Inflammatory macrophage treated with lipopolysaccharide for 1 hour (primary cell): ENCODE data around the gene TRIM68.

Experiments used
- DNase-seq, 2 donors: peaks; one replicate each; pipeline ENCODE4 v3.0.0-alpha.2; 2020 to 2022

The TRIM68 gene, protein sequence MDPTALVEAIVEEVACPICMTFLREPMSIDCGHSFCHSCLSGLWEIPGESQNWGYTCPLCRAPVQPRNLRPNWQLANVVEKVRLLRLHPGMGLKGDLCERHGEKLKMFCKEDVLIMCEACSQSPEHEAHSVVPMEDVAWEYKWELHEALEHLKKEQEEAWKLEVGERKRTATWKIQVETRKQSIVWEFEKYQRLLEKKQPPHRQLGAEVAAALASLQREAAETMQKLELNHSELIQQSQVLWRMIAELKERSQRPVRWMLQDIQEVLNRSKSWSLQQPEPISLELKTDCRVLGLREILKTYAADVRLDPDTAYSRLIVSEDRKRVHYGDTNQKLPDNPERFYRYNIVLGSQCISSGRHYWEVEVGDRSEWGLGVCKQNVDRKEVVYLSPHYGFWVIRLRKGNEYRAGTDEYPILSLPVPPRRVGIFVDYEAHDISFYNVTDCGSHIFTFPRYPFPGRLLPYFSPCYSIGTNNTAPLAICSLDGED

DNA sequence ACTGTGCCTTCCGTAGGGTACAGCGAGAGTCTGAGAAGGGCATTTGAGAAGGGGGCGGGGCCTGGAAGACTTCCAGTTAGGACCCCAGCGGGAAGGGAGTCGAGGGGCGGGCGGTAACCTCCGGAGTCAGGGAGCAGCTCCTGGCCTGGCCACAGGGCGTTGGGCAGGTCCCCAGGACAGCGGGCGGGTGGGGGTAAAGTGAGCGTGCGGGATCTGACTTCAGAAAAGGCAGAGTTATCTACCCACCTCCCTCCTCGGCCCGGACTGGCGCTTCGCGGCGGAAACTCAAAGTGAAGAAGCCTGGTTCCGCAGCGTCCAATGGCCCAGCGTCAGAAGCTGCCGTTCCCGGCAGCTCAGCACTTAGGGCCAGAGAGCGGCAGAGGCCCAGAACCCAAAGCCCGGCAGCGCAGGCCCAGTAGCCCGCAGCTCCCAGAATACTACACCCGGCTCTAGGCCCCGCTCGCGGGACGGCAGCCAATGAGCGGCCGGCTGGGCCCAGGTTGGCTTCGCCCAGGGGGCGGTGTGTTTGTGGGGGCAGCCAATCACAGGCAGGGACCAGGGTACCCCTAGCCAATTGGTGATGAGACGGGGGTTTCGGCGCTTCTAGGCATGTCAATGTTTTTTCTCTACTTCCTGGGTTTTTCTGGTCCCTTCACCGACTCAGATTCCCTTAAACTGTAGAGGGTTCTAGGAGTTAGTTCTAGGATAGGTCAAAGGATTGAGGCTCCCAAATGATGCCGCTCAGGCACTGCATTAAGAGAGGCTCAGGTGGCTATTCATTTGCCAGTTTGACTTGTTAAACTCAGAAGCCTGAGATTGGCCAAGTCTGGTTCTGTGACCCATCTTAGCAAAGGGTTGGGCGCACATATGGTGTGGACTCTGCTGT is at the start of gene TRIM68:
TSS of gene TRIM68 (minus strand) at position 451 of the 886 bp plus-strand sequence. CDS start 2,727 bp downstream, outside the sequence.
- peak; percentile 95 to 97 for DNase-seq

DNA sequence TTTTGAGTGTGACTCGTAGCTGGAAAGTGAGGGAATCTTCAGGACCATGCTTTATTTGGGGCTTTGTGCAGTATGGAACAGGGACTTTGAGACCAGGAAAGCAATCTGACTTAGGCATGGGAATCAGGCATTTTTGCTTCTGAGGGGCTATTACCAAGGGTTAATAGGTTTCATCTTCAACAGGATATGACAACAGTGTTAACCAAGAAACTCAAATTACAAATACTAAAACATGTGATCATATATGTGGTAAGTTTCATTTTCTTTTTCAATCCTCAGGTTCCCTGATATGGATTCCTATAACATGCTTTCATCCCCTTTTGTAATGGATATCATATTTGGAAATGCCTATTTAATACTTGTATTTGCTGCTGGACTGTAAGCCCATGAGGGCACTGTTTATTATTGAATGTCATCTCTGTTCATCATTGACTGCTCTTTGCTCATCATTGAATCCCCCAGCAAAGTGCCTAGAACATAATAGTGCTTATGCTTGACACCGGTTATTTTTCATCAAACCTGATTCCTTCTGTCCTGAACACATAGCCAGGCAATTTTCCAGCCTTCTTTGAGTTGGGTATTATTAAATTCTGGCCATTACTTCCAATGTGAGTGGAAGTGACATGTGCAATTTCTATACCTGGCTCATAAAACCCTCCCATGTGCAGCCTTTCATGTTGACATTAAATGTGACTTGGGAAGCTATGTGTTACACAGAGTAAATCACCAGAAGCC is 46.8 kb upstream of the TRIM68 start:
- DNase-seq, result peak in 1 of 2 donors; percentile 2

DNA sequence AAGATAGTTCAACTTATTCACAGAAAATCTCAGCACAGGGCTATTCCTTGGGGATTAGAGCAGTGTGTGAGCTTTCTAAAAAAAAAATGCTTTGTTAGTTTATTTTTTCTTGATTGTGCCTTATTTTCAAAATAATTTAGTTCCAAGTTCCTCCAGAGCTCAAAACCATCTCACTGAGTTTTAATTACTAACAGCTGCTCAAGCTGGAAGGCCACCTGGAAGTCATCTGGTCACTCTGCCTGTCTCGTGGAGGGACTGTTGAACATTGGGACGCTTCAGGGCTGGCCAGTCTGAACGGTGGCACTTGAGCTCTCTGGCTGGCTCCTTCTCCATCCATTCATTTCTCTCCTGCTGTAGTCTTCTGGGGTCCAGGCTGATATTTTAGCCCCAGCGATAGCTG is 39.7 kb upstream of the TRIM68 start:
- no peak for DNase-seq

DNA sequence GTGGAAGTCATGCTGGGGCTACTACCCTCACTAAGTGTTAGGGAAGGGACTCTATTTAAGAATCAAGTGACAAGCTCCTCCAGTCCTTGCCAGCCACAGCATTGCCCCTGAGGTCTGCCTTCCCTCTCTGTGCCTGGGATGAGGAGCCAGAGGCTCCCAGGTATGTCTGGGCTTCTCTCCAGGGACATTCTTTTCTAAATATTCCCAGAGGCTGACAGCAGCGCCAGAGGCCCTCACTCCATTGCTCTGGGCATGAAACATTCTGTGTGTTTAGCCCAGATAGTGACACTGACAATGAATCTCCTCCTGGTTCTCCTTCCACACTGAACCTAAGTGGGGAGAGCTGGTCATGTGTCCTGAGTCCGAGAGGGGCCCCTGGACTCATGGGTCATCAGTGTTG is 37.9 kb upstream of the TRIM68 start:
- DNase-seq, result no peak

DNA sequence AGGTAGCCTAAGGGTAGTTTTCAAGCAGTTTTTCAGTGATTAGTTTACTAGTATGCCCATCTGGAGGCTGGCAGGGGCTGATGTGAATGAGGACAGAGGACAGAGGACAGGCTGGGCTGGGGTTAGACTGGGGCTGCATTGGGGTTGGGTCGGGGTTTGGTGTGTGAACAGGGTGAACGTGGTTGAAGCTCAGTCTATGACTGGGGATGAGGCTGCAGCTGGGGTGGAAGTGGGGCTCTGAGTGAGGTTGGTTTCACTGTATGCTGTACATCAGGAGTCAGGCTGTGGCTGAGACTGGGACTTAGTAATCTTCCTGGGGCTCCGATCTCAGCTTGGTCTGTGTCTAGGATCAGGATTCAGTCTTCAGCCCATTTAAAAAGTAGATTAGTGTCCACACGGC is 36.2 kb upstream of the TRIM68 start:
- no peak for DNase-seq

DNA sequence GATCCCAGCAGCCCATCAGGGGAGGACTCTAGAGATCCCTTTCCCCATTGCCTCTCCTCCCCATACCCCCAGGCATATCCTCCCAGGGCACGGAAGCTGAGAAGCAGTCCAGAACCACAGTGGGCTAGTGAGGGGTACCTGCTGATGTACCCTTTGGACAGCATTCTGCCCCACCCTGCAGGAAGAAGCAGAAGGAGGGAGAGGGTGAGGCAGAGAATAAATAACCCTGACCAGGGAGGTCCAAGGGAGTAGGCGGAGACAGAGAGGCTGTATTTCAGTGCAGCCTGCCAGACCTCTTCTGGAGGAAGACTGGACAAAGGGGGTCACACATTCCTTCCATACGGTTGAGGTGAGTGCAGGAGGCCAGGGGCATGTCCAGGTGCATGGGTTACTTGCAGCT is 35.7 kb upstream of the TRIM68 start, which contains the start of gene OR51E1:
TSS of gene OR51E1 (plus strand) at position 301 of the 400 bp plus-strand sequence. CDS start 8,545 bp downstream, outside the sequence.
- DNase-seq, result no peak

DNA sequence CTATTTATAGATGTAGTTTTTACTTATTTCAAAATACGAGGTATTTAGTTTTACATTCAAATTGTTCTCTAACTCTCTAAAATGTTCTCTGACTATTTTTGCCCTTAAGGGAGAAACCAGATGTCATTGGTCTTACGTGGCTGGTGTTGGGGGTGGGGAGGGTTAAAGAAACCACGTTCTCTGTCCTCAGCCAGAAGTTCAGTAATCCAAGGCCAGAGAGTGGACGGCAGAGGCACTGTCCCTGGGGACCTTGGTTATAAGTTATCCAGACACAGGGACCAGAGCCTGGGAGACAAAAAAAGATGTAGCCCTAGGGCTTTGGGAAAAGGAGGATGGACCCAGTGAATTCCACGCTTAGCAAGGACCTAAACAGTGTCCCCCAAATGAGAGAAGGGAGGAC is 35.0 kb upstream of the TRIM68 start:
- DNase-seq, result no peak

DNA sequence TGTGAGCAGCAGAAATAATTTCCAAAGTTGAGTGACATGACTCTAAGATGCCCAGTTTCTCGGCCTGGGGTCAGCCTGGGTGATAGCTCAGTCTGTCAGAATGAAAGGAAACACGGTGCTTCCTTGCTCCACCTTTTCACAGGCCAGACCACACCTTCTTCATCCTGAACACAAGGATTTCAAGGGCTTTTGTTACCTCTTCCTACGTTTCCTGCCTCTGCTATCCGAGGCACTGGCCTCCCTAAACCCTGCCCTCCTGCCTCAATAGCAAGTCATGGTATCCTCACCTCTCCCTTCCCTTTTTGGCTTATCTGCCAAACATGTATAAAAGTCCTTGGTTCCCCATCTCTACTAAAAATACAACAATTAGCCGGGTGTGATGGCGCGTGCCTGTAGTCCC is 34.0 kb upstream of the TRIM68 start:
- no peak for DNase-seq

DNA sequence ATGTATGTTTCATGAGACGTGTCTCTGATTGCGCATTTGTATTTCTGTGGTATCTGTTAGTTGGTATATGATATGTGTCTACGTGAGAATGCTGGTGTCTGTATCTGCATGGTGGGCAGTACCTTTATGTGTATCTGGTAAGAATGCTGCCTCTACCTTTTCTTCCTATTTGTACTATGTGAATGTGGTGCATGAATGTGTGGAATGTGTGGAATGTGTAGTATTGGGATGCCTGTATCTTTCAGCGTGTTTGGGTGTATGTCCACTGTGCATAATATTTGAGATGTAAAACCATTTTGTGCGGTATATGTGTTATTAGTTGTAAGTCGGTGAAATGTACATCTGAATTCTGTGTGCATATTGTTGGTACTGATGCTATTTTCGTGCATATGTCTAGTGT is 33.5 kb upstream of the TRIM68 start:
- DNase-seq, result no peak

DNA sequence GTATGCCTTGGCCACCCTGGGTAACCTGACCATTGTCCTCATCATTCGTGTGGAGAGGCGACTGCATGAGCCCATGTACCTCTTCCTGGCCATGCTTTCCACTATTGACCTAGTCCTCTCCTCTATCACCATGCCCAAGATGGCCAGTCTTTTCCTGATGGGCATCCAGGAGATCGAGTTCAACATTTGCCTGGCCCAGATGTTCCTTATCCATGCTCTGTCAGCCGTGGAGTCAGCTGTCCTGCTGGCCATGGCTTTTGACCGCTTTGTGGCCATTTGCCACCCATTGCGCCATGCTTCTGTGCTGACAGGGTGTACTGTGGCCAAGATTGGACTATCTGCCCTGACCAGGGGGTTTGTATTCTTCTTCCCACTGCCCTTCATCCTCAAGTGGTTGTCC is 31.9 kb upstream of the TRIM68 start:
- DNase-seq, result no peak

DNA sequence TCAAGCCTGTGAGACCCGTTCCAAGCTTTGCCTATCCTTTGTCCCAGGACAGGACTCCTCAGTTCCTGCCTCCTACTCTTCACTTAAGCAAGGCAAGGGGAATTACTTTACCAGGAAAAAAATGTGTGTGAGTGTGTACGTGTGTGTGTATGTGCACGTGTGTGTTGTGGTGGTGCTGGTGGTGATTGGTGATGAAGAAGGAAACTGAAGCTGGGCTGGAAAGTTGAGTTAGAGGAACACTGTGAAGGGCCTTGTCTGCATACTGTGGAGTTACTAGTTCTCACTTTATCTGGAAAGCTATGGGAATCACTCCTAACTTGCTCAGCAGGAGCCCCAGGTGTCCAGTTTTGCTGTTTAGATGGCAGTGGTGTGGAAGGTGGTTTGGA is 29.6 kb upstream of the TRIM68 start:
- no peak for DNase-seq

DNA sequence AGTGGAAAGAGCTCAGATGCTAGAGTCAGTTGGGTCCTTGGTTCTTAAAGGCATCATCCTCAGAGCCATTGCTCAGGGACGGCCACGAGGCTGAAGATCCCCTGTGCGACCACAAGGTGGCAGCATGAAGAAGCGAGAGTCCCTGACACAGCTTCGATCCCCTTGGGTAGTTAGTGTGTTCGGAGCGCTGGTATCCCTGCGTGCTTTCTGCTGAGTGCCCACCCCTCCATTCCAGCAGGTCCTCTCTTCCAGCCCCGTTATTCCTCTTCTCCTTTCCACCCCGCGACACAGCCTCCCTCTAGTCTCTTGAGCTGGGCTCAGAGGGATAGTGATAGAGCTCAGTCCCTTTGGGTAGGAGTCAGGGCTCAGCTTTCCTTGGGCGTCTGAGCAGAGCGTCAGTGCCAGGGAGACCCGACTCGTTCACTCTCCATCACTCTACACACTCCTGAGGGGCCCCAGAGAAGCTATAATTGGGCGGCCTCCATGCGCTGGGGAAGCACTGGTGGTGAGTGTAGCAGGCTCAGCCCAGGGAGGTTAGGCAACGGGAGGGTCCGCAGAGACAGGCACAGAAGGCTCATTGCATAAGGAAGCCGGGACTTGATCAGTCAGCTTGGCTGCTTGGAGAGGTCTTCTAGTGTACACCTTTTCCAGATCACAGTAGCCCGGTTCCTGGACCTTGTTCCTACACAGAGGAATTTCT is 29.1 kb upstream of the TRIM68 start, which contains the start of gene OR51D1:
TSS of gene OR51D1 (plus strand) at position 516 of the 700 bp plus-strand sequence. CDS start 2,314 bp downstream, outside the sequence.
- peak; percentile 25 to 73 for DNase-seq

DNA sequence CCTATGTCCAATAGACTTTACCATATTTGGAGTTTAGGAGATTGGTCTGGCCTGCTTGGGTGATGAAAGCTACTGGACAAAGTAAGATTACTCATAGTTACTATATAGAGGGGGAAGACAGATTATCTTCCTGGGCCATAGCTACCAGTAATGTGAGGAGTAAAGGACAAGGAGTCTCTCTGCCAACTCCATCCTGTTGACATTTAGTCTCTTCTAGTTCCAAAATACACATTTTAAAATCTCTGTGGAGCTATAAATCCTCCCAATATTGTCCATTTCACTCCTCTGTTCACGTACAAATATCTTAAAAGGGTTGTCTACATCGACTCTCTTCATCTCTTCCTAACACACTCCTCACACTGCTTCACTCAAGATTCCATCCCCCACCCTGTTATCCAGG is 28.1 kb upstream of the TRIM68 start:
- no peak for DNase-seq

DNA sequence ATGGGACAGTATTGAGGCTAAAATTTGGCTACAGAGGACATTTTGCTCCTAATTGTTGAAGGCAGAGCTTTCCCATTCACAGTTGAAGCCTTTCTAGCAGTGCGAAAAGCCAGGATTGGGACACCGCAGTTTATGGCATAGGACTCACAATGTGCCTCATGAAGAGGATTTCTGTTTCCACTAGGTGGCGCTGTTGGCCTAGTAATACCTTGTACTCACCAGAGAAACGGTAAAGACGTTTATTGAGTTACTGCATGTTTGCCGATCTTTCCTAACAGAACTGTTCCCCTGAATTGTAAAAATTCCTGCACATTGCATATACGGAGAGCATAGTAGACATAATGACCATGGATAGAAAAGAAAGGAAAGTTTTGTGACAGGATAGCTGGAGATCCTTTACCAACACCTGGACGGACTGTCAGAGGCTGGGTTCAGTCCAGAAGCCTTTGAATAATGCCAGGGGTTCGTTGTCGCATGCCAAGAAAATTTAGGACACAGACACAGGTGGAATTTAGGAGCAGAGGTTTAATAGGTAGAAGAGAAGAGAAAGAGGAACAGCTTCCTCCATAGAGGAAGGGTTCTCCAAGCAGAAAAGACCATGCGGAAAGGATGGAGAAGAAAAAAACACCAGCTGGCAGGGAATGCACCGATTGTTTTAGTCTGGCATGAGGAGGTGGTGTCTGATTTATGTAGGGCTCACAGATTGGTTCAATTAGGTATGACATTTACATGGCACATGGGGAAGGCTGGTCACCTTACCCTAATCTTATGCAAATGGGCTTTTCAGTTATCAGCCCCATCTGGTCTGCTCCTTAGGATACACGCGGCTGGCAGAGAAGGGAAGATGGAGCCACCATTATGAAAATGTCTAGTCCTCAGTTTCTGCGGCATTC is 18.4 kb upstream of the TRIM68 start:
- peak; percentile 33 to 77 for DNase-seq

DNA sequence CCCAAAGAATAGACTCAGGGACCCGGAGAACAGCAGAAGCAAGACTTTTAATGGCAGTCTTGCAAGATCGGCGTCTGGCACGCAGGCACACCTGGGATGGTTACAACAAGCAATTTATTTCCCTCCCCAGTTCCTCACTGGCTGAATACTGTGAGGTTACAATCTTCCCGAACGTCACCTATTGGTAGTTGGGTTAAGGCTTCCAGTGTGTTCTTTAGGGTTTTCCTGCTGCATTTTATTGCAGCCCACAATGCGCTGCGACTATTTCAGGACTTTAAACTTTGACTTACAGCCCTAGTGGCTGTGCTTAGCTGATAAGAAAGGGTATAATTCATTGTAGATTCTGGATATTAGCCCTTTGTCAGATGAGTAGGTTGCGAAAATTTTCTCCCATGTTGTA is 11.5 kb upstream of the TRIM68 start:
- DNase-seq, result no peak

DNA sequence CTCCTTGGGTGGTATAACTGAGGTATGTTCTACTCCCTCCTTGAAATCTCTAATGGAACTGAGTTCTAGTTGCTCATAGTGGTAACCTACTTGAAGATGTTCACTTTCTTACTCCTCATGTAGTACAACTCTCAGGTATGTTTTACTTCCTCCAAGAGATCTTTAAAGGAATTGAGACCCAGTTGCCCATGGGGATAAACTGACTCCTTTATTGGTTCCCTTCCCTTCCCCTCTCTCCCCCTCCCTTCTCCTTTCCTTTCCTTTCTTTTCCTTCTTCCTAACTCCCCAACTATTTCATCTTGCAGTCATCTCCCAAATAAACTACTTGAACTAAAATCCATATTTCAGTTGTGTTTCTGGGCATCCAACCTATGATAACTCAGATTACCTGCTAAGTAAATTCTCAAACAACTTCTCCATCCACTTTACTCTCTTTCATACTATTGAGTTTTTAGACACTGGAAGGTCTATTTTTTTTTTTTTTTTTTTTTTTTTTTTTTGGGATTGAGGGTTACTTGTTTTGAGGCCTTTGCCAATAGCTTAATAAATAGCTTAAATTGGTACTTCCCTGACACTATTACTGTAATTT is 7.9 kb upstream of the TRIM68 start:
- no peak for DNase-seq

DNA sequence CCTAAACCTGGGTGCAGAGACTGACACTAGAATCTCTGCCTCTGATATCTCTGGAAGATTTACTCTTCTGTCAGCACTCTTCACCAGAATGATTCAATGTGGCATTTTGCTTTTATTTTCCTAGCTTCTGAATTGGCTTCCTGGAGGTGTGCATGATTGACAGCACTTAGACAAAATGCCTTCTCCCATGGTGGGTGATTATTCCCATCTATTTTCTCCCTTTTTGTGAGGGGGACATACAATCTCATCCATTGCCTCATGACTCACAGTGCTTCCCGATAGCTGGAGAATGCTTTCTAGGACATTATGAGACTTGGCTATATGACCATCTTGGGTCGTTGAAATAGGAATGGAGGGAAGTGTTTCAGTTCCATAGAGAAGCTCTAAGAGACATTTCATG is 4.0 kb upstream of the TRIM68 start:
- no peak for DNase-seq

DNA sequence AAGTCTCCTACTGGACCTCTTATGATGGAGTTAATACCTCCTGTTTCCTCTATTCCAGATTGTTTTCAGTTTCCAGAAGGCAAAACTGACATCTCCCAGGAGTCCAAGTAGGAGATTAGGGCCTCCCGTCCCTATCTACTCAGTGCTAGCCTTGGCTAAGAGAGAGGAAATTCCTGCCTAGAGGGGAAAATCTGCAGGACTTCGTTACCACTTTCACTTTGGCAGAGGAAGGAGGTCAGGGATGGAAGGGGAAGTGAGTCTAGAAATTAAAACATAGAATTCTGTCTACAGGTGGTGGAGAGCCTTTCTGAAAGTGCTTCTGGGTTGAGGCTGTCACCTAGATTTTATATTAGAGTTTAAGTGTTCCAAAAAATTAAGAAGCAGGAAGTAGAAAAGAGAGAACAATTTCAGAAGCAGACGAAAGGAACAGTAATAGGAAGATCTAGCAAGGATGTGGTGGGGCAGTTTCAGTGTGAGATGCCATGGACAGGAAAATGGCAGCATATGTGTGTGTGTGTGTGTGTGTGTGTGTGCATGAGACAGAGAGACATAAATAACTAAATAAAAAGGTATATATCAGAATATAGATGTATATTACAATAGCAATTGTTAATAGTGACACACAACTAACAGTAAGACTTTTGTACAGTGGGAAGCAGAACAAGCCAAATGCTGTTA is 2.4 kb upstream of the TRIM68 start:
- DNase-seq, result peak; percentile 38 to 47

DNA sequence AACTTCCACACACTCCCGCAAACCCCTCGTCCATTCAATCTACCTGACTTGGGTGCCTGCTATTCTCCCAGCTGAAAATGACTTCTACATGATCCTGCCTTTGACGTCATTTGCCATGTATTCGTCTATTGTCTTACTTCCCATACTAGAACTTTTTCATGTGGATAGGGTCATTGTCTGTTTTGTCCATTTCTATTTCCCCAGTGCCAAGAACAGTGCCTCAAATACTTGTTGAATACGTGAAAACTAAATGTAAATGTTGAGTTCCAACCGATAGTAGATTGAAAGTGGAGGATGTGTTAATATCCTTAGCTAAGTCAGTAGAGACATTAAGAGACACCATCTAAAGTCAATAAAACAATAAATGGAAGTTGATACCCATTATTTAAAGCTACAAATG is 935 bp downstream of the TRIM68 start:
- DNase-seq, result peak; percentile 8 to 14
